AG10803 (cell line): ENCODE data around the gene ASIC2.

Experiments used
- DNase-seq: peaks from one replicate; pipeline ENCODE4 v3.0.0; 2010; ENCODE audit warnings: low read depth
- H3K4me3 ChIP-seq: 2 replicates; pipeline ENCODE4 v1.5.1; 2011; ENCODE audit warnings: mild to moderate bottlenecking, low read length, control low read depth
- TF ChIP-seq, protein P1 (sequence below): conservative IDR thresholded peaks from 2 replicates; pipeline ENCODE4 v1.5.1; 2011; ENCODE audit warnings: mild to moderate bottlenecking, low read length, control low read depth, inconsistent platforms

ASIC2 gene

DNA sequence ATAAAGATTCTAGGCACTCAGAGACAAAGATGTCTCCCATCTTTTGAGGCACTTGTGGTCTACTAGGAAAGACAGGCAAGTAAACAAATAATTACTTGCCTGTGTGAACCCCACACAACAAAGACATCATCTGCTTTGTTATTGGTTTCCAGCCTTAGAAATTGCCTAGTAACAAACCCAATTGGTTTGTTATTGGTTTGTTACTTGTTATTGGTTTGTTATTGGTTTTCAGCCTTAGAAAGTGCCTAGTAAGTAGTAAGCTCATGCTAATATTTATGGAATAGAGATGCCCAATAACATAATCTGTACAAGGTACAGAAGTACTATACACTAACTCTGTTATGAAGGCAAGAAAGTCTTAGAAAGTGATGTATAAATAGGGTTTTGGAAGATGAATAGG lies 67.1 kb downstream of the ASIC2 start:
- H3K4me3 ChIP-seq = no peak overlapping the region
- TF ChIP-seq, protein P1, sequence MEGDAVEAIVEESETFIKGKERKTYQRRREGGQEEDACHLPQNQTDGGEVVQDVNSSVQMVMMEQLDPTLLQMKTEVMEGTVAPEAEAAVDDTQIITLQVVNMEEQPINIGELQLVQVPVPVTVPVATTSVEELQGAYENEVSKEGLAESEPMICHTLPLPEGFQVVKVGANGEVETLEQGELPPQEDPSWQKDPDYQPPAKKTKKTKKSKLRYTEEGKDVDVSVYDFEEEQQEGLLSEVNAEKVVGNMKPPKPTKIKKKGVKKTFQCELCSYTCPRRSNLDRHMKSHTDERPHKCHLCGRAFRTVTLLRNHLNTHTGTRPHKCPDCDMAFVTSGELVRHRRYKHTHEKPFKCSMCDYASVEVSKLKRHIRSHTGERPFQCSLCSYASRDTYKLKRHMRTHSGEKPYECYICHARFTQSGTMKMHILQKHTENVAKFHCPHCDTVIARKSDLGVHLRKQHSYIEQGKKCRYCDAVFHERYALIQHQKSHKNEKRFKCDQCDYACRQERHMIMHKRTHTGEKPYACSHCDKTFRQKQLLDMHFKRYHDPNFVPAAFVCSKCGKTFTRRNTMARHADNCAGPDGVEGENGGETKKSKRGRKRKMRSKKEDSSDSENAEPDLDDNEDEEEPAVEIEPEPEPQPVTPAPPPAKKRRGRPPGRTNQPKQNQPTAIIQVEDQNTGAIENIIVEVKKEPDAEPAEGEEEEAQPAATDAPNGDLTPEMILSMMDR = no peak
- no peak for DNase-seq

DNA sequence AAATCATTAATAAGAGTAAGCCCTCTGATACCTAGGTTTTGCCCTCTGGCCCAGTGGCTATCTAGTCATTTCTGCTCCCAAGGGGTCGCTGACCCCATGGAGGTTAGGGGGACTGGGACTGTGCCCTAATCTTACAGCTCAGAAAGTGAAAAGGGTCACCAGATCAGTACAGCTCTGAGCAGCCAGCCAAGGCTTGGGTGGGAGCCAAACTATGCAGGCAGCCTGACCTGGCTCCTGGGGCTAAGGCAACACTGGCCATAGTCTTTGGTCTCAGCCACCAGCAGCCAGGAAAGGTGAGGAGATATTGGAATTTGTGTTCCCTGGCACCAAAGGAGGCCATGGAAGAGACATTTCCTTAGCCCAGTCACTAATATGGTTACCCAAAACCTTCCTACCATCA lies 67.6 kb downstream of the ASIC2 start:
- no peak for DNase-seq
- H3K4me3 ChIP-seq = no peak overlapping the region
- TF ChIP-seq, protein P1 = no peak

DNA sequence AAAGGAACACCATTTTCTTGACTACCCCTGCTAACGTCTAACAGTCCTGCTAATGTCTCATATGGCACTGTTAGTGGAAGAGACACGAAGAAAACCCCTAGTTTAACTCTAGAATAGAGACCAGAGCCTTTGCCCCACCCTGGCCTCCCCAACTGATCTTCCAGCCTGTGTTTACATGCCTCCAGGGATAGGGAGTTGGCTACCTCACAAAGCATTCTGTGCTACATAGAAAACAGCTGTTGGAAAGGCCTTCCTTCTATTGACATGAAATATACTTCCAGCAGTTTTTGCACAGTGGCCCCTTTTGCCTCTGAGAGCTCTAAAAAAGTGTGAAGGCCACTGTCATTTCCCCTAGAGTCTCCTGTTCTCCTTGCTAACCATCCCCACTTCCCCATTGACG lies 73.1 kb downstream of the ASIC2 start:
- H3K4me3 ChIP-seq = no peak overlapping the region
- TF ChIP-seq, protein P1 = no peak
- peak; percentile 8 for DNase-seq

DNA sequence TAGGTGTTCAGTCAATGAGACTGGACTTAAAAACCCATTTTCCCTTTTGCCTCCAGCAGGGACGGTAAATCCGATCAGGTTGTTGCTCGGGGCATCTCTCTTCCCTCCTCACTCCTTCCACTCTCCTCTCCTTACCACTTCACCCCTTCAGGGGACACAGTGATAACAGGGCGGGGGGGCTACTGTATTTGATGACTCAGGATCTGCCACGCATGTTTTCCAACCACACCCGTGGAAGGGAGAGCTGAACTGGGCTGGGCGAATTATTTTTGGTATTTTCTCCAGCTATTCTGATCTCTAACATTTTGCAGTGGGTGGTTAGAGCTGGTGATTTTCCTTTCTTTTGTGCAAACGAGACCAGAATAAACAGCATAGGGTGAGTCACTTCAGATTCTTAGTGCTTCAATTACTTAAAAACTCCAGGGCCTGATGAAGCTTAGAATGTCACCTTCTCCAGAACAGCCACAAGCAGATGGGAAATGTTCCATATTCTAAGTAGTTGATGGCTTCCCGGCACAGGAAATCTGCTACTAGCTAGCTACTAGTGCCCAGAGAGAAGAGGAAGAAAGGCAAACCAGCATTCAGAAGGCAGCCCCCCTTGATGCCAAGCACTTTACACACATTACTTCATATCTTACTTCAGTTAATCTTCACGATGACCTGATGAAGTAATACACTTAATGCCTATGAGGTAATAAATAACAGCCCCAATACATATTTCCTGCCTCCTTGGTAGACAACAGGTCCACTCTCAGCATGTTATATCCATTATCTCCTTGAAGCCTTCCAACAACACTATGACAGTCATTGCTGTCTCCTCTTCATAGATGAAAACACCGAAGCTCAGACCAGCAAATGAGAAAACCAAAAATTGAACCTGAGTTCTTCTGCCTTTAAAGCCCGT lies 74.1 kb downstream of the ASIC2 start:
- DNase-seq = peak; percentile 6
- no peak overlapping the region for H3K4me3 ChIP-seq
- TF ChIP-seq, protein P1 = no peak

DNA sequence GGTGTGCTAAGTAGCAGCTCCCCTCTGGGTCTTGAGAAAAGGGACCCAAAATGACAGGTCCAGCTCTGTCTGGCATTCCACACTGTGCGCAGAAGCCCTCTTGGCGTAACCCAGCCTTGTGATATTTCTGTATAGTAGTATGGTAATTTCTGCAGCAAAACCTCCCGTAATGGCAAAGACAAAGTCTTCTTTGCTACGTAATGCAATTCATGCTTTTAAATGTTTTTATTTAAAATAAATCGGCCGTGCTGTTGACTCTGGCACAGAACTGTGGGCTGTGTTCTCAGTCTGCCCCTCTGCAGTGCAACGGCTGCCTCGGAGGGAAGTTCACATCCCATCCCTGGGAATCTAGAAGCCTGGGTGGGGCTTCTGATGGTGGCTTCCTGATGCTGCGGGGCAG lies 75.2 kb downstream of the ASIC2 start:
- TF ChIP-seq, protein P1 = no peak
- no peak overlapping the region for H3K4me3 ChIP-seq
- DNase-seq = no peak

DNA sequence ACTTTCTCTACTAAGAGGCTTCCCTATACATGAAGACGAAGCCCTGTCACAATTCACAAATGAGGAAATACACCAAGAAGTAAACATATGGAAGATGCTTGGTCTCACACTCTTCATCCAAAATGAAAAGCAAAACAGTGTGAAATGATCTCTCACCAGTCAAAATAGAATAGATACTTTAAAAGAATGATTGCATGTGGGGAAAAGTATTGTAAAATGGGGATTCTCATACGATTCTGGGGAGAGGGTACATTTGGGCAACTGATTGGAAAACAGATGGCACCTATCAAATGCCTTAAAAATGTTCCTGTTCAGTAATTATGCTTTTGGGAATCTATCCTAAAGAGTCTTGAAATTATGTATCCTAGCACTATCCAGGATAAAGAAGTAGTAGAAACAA lies 78.1 kb downstream of the ASIC2 start:
- TF ChIP-seq, protein P1 = no peak
- no peak for DNase-seq
- no peak overlapping the region for H3K4me3 ChIP-seq

DNA sequence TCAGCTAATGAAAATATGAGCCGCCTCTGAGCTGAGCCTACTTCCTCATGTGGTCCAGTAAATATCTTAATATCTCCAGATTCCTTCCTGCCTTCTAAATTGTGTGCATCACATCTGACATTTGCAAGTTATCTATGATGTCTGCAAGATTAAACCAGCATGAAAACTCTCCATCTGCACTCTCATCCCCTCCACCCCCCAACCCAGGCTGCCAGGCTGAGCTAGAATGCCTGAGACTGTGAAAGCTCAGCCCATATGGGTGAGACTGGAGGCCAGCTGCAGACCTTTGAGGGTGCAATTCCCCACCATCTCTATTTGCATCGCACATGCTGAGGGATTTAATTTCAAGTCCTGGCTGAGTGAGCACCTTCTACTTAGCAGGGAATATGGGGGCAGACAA lies 82.8 kb downstream of the ASIC2 start:
- no peak for DNase-seq
- no peak overlapping the region for H3K4me3 ChIP-seq
- TF ChIP-seq, protein P1 = no peak
